Right lobe of liver (tissue), 4 donors: ENCODE data around the gene ATP5MG.

ENCODE experiments used
- CTCF ChIP-seq, 4 donors: fragments of 200-600 bp in 3 of 4; fragments of 450-650 bp in 1 of 4; IDR thresholded peaks; one replicate each; pipeline versions ENCODE4 v1.5.1 to v1.8.0; 2016 to 2022; ENCODE audit warnings: antibody characterized with exemption in 4 of 4, mild to moderate bottlenecking in 2 of 4
- POLR2A ChIP-seq: fragments of 450-650 bp; IDR thresholded peaks from one replicate; pipeline ENCODE4 v1.6.1; 2017; ENCODE audit warnings: antibody characterized with exemption, mild to moderate bottlenecking
- donor health status: DM: no; HTN: no; CAD: no.
- donor health status: DM: no; HTN: no; CAD: no.
- donor health status: DM: no; HTN: yes; CAD: no.

- TF ChIP-seq CTCF (IDR thresholded peaks at IDR 0.05) (no peak), POLR2A (no peak)
Observed at GRCh38 chr11:118380571-118380970, 20.8 kb upstream of the ATP5MG start.
